ENCODE data around the gene C2CD2.

Gene C2CD2

DNA sequence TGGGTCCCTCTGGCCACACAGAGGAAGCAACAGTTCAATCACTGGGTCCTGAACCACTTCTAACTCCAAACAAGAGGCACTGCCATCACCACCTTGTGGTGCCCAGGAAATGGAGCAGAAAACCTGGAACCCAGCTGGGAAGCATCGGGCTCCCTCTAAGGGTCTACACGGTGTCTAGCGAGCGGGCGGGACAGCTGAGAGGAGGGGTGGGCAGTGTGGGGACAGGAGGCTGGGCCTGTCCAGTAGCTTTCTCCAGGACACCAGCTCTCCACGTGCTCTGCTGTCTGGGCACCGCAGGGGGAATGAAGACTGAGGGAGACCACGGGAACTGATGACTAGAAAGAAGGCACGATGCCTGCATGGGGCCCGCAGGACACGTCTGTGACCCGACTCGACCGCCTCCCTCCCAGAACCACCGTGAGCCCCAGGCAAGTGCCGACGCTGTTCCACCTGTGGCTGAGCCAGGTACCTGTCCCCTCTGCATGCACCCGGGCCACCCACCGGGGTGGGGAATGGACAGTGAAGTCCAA lies 69.3 kb downstream of the C2CD2 start:
- Histone ChIP-seq H3K27me3 (ENCODE audit: insufficient read depth, poor library complexity, severe bottlenecking) (no peaks in the 10 kb centered on the region), H3K4me3 (replicated peaks; ENCODE audit: insufficient read depth, low read length) (no peak overlapping the region), H3K27ac (replicated peaks) (no peak overlapping the region)
- TF ChIP-seq SPI1 (IDR thresholded peaks at IDR 0.05; ENCODE audit: borderline replicate concordance, low read depth) (no peak), POLR2AphosphoS5 (IDR thresholded peaks at IDR 0.05; ENCODE audit: low read depth) (no peak), GABPA (IDR thresholded peaks at IDR 0.05; ENCODE audit: low read depth) (no peak)
- TF ChIP-seq, protein P1, sequence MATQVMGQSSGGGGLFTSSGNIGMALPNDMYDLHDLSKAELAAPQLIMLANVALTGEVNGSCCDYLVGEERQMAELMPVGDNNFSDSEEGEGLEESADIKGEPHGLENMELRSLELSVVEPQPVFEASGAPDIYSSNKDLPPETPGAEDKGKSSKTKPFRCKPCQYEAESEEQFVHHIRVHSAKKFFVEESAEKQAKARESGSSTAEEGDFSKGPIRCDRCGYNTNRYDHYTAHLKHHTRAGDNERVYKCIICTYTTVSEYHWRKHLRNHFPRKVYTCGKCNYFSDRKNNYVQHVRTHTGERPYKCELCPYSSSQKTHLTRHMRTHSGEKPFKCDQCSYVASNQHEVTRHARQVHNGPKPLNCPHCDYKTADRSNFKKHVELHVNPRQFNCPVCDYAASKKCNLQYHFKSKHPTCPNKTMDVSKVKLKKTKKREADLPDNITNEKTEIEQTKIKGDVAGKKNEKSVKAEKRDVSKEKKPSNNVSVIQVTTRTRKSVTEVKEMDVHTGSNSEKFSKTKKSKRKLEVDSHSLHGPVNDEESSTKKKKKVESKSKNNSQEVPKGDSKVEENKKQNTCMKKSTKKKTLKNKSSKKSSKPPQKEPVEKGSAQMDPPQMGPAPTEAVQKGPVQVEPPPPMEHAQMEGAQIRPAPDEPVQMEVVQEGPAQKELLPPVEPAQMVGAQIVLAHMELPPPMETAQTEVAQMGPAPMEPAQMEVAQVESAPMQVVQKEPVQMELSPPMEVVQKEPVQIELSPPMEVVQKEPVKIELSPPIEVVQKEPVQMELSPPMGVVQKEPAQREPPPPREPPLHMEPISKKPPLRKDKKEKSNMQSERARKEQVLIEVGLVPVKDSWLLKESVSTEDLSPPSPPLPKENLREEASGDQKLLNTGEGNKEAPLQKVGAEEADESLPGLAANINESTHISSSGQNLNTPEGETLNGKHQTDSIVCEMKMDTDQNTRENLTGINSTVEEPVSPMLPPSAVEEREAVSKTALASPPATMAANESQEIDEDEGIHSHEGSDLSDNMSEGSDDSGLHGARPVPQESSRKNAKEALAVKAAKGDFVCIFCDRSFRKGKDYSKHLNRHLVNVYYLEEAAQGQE (IDR thresholded peaks at IDR 0.05; ENCODE audit: insufficient replicate concordance, low read depth): no peak
- TF ChIP-seq, protein P2, sequence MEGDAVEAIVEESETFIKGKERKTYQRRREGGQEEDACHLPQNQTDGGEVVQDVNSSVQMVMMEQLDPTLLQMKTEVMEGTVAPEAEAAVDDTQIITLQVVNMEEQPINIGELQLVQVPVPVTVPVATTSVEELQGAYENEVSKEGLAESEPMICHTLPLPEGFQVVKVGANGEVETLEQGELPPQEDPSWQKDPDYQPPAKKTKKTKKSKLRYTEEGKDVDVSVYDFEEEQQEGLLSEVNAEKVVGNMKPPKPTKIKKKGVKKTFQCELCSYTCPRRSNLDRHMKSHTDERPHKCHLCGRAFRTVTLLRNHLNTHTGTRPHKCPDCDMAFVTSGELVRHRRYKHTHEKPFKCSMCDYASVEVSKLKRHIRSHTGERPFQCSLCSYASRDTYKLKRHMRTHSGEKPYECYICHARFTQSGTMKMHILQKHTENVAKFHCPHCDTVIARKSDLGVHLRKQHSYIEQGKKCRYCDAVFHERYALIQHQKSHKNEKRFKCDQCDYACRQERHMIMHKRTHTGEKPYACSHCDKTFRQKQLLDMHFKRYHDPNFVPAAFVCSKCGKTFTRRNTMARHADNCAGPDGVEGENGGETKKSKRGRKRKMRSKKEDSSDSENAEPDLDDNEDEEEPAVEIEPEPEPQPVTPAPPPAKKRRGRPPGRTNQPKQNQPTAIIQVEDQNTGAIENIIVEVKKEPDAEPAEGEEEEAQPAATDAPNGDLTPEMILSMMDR (IDR thresholded peaks at IDR 0.05; ENCODE audit: insufficient read depth, low read length): no peak
- DNase-seq (ENCODE audit: low read depth in 1 of 2, low spot score in 1 of 2): no peak

DNA sequence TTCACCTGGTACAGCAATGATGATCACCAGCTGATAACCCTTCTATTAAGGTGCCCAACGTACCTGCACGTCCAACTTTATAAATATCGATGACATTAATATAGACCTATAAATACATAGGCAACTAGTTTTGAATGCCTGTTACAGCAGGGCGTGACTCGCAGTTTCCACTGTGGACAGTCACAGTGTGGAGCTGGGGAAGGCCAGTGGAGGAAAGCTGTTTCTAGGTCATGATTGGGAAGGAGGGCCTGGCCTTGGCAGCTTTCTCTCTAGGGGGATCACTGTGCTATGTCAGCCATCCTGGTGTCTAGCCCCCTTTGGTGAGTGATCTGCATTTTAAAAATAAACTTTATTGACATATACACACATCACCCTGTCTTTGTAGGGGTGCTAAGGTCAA lies 70.2 kb downstream of the C2CD2 start:
- no peak for TF ChIP-seq SPI1 (IDR thresholded peaks at IDR 0.05; ENCODE audit: borderline replicate concordance, low read depth)
- no peak for TF ChIP-seq GABPA (IDR thresholded peaks at IDR 0.05; ENCODE audit: low read depth)

DNA sequence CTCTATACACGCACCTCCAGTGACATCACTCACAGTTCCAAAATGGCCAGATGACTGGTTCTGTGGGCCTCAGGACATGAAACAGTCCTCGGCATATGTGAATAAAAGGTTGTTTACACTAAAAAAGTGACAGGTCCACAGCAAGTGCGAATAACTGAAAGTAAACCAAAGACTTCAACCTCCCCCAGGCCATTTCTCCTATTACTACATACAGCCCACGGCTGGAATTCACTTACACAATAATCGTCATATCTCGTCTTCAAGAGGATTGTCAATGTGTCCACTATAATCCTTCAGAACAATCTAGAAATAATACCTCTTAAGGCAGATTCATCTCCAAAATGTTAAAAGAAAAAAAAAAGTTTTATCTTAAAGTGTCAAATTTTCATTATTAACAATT lies 72.8 kb downstream of the C2CD2 start:
- no peak overlapping the region for H3K27ac ChIP-seq (replicated peaks)
- no peak overlapping the region for H3K4me3 ChIP-seq (replicated peaks; ENCODE audit: insufficient read depth, low read length)
- no peaks in the 10 kb centered on the region for H3K27me3 ChIP-seq (ENCODE audit: insufficient read depth, poor library complexity, severe bottlenecking)
- no peak for DNase-seq (ENCODE audit: low read depth in 1 of 2, low spot score in 1 of 2)
- no peak for TF ChIP-seq POLR2AphosphoS5 (IDR thresholded peaks at IDR 0.05; ENCODE audit: low read depth)
- TF ChIP-seq, protein P2 (IDR thresholded peaks at IDR 0.05; ENCODE audit: insufficient read depth, low read length): no peak
- TF ChIP-seq, protein P1 (IDR thresholded peaks at IDR 0.05; ENCODE audit: insufficient replicate concordance, low read depth): no peak

More for the DNA sequence above, 70.2 kb downstream of the C2CD2 start:
- no peak overlapping the region for H3K27ac ChIP-seq (replicated peaks)
- DNase-seq (ENCODE audit: low read depth in 1 of 2, low spot score in 1 of 2): no peak
- no peaks in the 10 kb centered on the region for H3K27me3 ChIP-seq (ENCODE audit: insufficient read depth, poor library complexity, severe bottlenecking)
- H3K4me3 ChIP-seq (replicated peaks; ENCODE audit: insufficient read depth, low read length): no peak overlapping the region

DNA sequence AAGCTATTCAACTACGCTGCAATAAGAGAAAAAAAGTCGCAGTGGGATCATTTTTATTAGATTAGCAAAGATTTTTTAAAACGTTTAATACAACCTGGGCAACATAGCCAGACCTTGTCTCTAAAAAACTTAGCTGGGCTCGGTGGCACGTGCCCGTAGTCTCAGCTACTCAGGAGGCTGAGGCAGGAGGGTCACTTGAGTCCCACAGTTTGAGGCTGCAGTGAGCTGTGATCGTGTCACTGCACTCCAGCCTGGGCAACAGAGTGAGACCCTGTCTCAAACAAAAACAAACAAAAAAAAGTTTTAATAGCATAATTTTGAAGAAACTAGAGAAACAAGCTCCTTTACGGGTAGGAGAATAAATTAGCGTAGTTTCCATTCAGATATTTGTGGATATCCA lies 73.7 kb downstream of the C2CD2 start:
- H3K27me3 ChIP-seq (ENCODE audit: insufficient read depth, poor library complexity, severe bottlenecking): no peaks in the 10 kb centered on the region
- no peak for DNase-seq (ENCODE audit: low read depth in 1 of 2, low spot score in 1 of 2)
- H3K27ac ChIP-seq (replicated peaks): peak overlapping the region; percentile 98
- TF ChIP-seq POLR2AphosphoS5 (IDR thresholded peaks at IDR 0.05; ENCODE audit: low read depth) (no peak), GABPA (IDR thresholded peaks at IDR 0.05; ENCODE audit: low read depth) (no peak), SPI1 (IDR thresholded peaks at IDR 0.05; ENCODE audit: borderline replicate concordance, low read depth) (no peak)
- TF ChIP-seq, protein P2 (IDR thresholded peaks at IDR 0.05; ENCODE audit: insufficient read depth, low read length): no peak
- TF ChIP-seq, protein P1 (IDR thresholded peaks at IDR 0.05; ENCODE audit: insufficient replicate concordance, low read depth): no peak
- peak overlapping the region; percentile 47; the same call in 1 of the 2 replicates for H3K4me3 ChIP-seq (replicated peaks; ENCODE audit: insufficient read depth, low read length)
